Vagina (tissue), 2 donors: ENCODE results near the gene PHF24.

Experiments
- POLR2A ChIP-seq, 2 donors: fragments of 450-650 bp; IDR thresholded peaks; one replicate each; pipeline ENCODE4 v1.6.1; 2017; ENCODE audit warnings: antibody characterized with exemption in 2 of 2, mild to moderate bottlenecking in 2 of 2, moderate library complexity in 2 of 2
- TF ChIP-seq, protein P1 (sequence below), 3 experiments: fragments of 450-650 bp in 2 of 3; fragments of 200-600 bp in 1 of 3; sonication (generic) in 1 of 3; IDR thresholded peaks; one replicate each; pipeline ENCODE4 v1.5.1; 2017 to 2019; ENCODE audit warnings: antibody characterized with exemption in 3 of 3, mild to moderate bottlenecking in 2 of 3, moderate library complexity in 2 of 3

DNA sequence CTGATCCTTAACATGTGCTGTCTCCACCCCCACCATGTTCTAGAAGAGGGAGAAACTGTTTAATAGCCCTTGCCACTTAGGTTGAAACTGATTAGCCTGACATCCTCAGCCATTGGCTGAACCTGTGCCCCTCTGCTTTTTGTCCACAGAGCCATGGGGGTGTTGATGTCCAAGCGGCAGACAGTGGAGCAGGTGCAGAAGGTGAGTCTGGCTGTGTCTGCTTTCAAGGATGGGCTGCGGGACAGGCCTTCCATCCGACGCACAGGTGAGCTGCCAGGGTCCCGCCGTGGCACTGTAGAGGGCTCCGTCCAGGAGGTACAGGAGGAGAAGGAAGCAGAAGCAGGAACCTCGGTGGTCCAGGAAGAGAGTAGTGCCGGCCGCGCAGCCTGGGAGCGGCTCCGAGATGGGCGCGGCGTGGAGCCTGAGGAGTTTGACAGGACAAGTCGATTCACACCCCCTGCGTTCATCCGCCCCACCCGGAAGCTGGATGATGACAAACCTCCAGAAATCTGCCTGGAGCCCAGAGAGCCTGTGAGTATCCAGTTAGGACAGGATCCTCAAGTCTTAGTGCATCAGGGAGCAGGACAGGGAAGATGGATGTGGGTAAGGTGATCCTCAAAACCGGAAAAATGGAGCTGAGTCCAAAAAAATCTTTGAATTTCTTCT is 13.2 kb downstream of the PHF24 start:
- TF ChIP-seq, protein P1, sequence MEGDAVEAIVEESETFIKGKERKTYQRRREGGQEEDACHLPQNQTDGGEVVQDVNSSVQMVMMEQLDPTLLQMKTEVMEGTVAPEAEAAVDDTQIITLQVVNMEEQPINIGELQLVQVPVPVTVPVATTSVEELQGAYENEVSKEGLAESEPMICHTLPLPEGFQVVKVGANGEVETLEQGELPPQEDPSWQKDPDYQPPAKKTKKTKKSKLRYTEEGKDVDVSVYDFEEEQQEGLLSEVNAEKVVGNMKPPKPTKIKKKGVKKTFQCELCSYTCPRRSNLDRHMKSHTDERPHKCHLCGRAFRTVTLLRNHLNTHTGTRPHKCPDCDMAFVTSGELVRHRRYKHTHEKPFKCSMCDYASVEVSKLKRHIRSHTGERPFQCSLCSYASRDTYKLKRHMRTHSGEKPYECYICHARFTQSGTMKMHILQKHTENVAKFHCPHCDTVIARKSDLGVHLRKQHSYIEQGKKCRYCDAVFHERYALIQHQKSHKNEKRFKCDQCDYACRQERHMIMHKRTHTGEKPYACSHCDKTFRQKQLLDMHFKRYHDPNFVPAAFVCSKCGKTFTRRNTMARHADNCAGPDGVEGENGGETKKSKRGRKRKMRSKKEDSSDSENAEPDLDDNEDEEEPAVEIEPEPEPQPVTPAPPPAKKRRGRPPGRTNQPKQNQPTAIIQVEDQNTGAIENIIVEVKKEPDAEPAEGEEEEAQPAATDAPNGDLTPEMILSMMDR (IDR thresholded peaks at IDR 0.05): no peak
- no peak for TF ChIP-seq POLR2A (IDR thresholded peaks at IDR 0.05)
